Body of pancreas (tissue), 4 donors: ENCODE measurements around the gene GRM1.

ENCODE experiments used
- CTCF ChIP-seq, 7 experiments: fragments of 450-650 bp in 4 of 7; fragments of 200-600 bp in 3 of 7; sonication (generic) in 3 of 7; IDR thresholded peaks; one replicate each; pipeline ENCODE4 v1.5.1; 2016 to 2019; ENCODE audit warnings: antibody characterized with exemption in 7 of 7
- POLR2A ChIP-seq, 3 donors: fragments of 450-650 bp; IDR thresholded peaks; one replicate each; pipeline ENCODE4 v1.6.1; 2016; ENCODE audit warnings: antibody characterized with exemption in 3 of 3, mild to moderate bottlenecking in 2 of 3

GRCh38 chr6:146472918-146473317 is 444.1 kb downstream of the GRM1 start:
- TF ChIP-seq CTCF (IDR thresholded peaks at IDR 0.05) = no peak
- no peak for TF ChIP-seq POLR2A (IDR thresholded peaks at IDR 0.05)
